PFSK-1 (cell line): ENCODE results near the gene NDST1.

Experiments
- FOXP2 ChIP-seq: optimal IDR thresholded peaks from 2 replicates; pipeline ENCODE3; 2011; ENCODE audit warnings: borderline replicate concordance, control low read depth, inconsistent platforms; ENCODE audit not compliant: insufficient read depth; ENCODE audit errors: extremely low read length, extremely low read depth
- POLR2AphosphoS5 ChIP-seq: IDR thresholded peaks from 2 replicates; pipeline ENCODE4 v1.6.1; 2012; ENCODE audit warnings: low read depth, mild to moderate bottlenecking, control low read depth, low read length, moderate library complexity
- SIN3A ChIP-seq: IDR thresholded peaks from 2 replicates; pipeline ENCODE4 v1.6.1; 2012; ENCODE audit warnings: mild to moderate bottlenecking, low read length, moderate library complexity, borderline replicate concordance; ENCODE audit not compliant: insufficient read depth
- TAF1 ChIP-seq: IDR thresholded peaks from 2 replicates; pipeline ENCODE4 v1.6.1; 2012; ENCODE audit warnings: low read length, control low read depth, borderline replicate concordance; ENCODE audit not compliant: insufficient read depth
- TF ChIP-seq, protein P1 (sequence below), 2 experiments: IDR thresholded peaks; 2 replicates each; pipeline versions ENCODE4 v1.6.1 to v1.8.0; 2011 to 2012; ENCODE audit warnings: low read depth in 2 of 2, low read length in 2 of 2, control low read depth in 1 of 2, inconsistent platforms in 1 of 2, mild to moderate bottlenecking in 1 of 2, moderate library complexity in 1 of 2; ENCODE audit not compliant: insufficient read depth in 1 of 2

- TF ChIP-seq TAF1: no peak
- TF ChIP-seq, protein P1, sequence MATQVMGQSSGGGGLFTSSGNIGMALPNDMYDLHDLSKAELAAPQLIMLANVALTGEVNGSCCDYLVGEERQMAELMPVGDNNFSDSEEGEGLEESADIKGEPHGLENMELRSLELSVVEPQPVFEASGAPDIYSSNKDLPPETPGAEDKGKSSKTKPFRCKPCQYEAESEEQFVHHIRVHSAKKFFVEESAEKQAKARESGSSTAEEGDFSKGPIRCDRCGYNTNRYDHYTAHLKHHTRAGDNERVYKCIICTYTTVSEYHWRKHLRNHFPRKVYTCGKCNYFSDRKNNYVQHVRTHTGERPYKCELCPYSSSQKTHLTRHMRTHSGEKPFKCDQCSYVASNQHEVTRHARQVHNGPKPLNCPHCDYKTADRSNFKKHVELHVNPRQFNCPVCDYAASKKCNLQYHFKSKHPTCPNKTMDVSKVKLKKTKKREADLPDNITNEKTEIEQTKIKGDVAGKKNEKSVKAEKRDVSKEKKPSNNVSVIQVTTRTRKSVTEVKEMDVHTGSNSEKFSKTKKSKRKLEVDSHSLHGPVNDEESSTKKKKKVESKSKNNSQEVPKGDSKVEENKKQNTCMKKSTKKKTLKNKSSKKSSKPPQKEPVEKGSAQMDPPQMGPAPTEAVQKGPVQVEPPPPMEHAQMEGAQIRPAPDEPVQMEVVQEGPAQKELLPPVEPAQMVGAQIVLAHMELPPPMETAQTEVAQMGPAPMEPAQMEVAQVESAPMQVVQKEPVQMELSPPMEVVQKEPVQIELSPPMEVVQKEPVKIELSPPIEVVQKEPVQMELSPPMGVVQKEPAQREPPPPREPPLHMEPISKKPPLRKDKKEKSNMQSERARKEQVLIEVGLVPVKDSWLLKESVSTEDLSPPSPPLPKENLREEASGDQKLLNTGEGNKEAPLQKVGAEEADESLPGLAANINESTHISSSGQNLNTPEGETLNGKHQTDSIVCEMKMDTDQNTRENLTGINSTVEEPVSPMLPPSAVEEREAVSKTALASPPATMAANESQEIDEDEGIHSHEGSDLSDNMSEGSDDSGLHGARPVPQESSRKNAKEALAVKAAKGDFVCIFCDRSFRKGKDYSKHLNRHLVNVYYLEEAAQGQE (IDR thresholded peaks at IDR 0.05; ENCODE audit: insufficient read depth in 1 of 2, low read depth in 2 of 2, low read length in 2 of 2): no peak
- TF ChIP-seq SIN3A: no peak
- TF ChIP-seq POLR2AphosphoS5: no peak
- no peak for TF ChIP-seq FOXP2
Measured at GRCh38 chr5:150553911-150554310, 46.0 kb downstream of the NDST1 start.
